A549 (cell line): ENCODE results near the gene DYRK1A. TPM values are rescaled to one million over a fixed set of nuclear protein-coding genes. Genes with fewer than 3 reads are reported as not detected.

Experiments used
- ATAC-seq, 2 experiments: fragments of 200-7000 bp in 1 of 2; fragments of >200 bp in 1 of 2; cut with Nextera tagmentation in 1 of 2; cut with Tn5 transposase in 1 of 2; 3 replicates each; pipeline versions ENCODE4 v1.8.0 to v1.9.1; 2018 to 2020; ENCODE audit warnings: mild to moderate bottlenecking in 1 of 2, moderate library complexity in 1 of 2
- CTCF ChIA-PET: fragments of 300-600 bp; sonication (Branson Sonifier 250); formaldehyde crosslinking; extraction: SDS; loops from one replicate; lab custom pipeline; 2021; ENCODE audit warnings: antibody characterized with exemption, inconsistent platforms; lab: Yijun Ruan, JAX
- POLR2A ChIA-PET: fragments of 350-600 bp; formaldehyde crosslinking; extraction: SDS; loops from one replicate; lab custom pipeline; 2021; ENCODE audit warnings: antibody characterized with exemption, inconsistent platforms; lab: Yijun Ruan, JAX
- DNase-seq, 2 experiments: peaks; one replicate each; pipeline versions ENCODE4 v3.0.0 to v3.0.0-alpha.2; 2011 to 2016; ENCODE audit warnings: low read depth in 1 of 2, low spot score in 1 of 2
- FAIRE-seq: peaks from 2 replicates; lab custom pipeline; 2011; peaks lifted over from hg19 to GRCh38; lab: Jason Lieb, UNC
- H3K27ac ChIP-seq, 2 experiments: fragments of >200 bp; sonication (Bioruptor Twin); formaldehyde crosslinking; 3 replicates each; pipeline ENCODE4 v1.5.1; 2016 to 2017
- H3K4me1 ChIP-seq: fragments of >200 bp; sonication (Bioruptor Twin); formaldehyde crosslinking; 3 replicates; pipeline ENCODE4 v1.6.1; 2016
- H3K4me2 ChIP-seq: fragments of >200 bp; sonication (Bioruptor Twin); formaldehyde crosslinking; 3 replicates; pipeline ENCODE4 v1.6.1; 2016
- H3K4me3 ChIP-seq: fragments of >200 bp; sonication (Bioruptor Twin); formaldehyde crosslinking; 3 replicates; pipeline ENCODE4 v1.5.1; 2016
- H3K9me3 ChIP-seq: fragments of >200 bp; sonication (Bioruptor Twin); formaldehyde crosslinking; 3 replicates; pipeline ENCODE4 v1.6.1; 2016
- CBX2 ChIP-seq: fragments of 200-600 bp; sonication (generic); IDR thresholded peaks from 2 replicates; pipeline ENCODE4 v1.6.1; 2016; ENCODE audit warnings: low read depth, mild to moderate bottlenecking, borderline replicate concordance
- HEYL ChIP-seq: fragments of 250-450 bp; sonication (Bioruptor Pico); IDR thresholded peaks from 2 replicates; pipeline ENCODE4 v1.8.0; 2021; ENCODE audit warnings: mild to moderate bottlenecking, moderate library complexity
- HOXB13 ChIP-seq: fragments of 250-450 bp; sonication (Bioruptor Pico); IDR thresholded peaks from 2 replicates; pipeline ENCODE4 v1.5.0; 2020; ENCODE audit warnings: low read depth, mild to moderate bottlenecking, moderate library complexity
- JUN ChIP-seq, 2 experiments: fragments of >200 bp; sonication (Bioruptor Twin); formaldehyde crosslinking; IDR thresholded peaks; 2 replicates in 1 of 2; 3 replicates in 1 of 2; pipeline ENCODE4 v1.6.1; 2016 to 2017
- JUNB ChIP-seq: fragments of >200 bp; sonication (Bioruptor Twin); formaldehyde crosslinking; IDR thresholded peaks from 2 replicates; pipeline ENCODE4 v1.6.1; 2016
- KDM1A ChIP-seq: fragments of 200-600 bp; sonication (generic); IDR thresholded peaks from 2 replicates; pipeline ENCODE4 v1.6.1; 2016; ENCODE audit warnings: low read depth, mild to moderate bottlenecking
- MAFK ChIP-seq: fragments of 450-650 bp; IDR thresholded peaks from 2 replicates; pipeline ENCODE4 v1.6.1; 2014; ENCODE audit not compliant: partially characterized antibody
- NFE2L2 ChIP-seq: fragments of 150-350 bp; conservative IDR thresholded peaks from 2 replicates; pipeline ENCODE4 v1.6.1; 2014; ENCODE audit warnings: low read length
- NPAS2 ChIP-seq: fragments of 250-450 bp; sonication (Bioruptor Pico); IDR thresholded peaks from 2 replicates; pipeline ENCODE4 v1.8.0; 2022; ENCODE audit warnings: mild to moderate bottlenecking, moderate library complexity, borderline replicate concordance
- RAD21 ChIP-seq, 2 experiments: fragments of >200 bp in 1 of 2; sonication (Bioruptor Twin) in 1 of 2; formaldehyde crosslinking in 1 of 2; IDR thresholded peaks in 1 of 2; conservative IDR thresholded peaks in 1 of 2; 2 replicates in 1 of 2; 3 replicates in 1 of 2; pipeline ENCODE4 v1.6.1; 2012 to 2018; ENCODE audit warnings: inconsistent platforms in 1 of 2
- SMC3 ChIP-seq: fragments of >200 bp; sonication (Bioruptor Twin); formaldehyde crosslinking; IDR thresholded peaks from 3 replicates; pipeline ENCODE4 v1.6.1; 2018; ENCODE audit warnings: inconsistent platforms
- TFCP2L1 ChIP-seq: fragments of 250-450 bp; sonication (Bioruptor Pico); IDR thresholded peaks from 2 replicates; pipeline ENCODE4 v1.5.0; 2021; ENCODE audit warnings: mild to moderate bottlenecking
- WGBS: methylation state at CpG from one replicate; pipeline ENCODE4 v1.1.6; 2017; ENCODE audit errors: missing lambda C conversion rate; 5-methylcytosine and 5-hydroxymethylcytosine counted together
- polyA plus RNA-seq, 4 experiments: library from polyadenylated mRNA; depleted of rRNA in 3 of 4; stranded (reverse); fragments of >200 nt; fragmentation: RNase III in 1 of 4; extraction: RNeasy Plus Mini Kit Qiagen cat#74134 plus additional on column Dnase treatment in 1 of 4; gene quantifications; 2 replicates in 3 of 4; 3 replicates in 1 of 4; pipeline ENCODE4 v1.2.3, GENCODE V29; 2011 to 2017
- TF ChIP-seq, protein P1 (sequence below): IDR thresholded peaks from 2 replicates; pipeline ENCODE4 v1.6.1; 2012
- TF ChIP-seq, protein P2 (sequence below): IDR thresholded peaks from 2 replicates; pipeline ENCODE4 v1.6.1; 2012
- TF ChIP-seq, protein P3 (sequence below): fragments of 250-450 bp; sonication (Bioruptor Pico); IDR thresholded peaks from 2 replicates; pipeline ENCODE4 v1.5.0; 2021; ENCODE audit warnings: mild to moderate bottlenecking, moderate library complexity, borderline replicate concordance
- TF ChIP-seq, protein P4 (sequence below): fragments of 200-600 bp; sonication (generic); IDR thresholded peaks from 2 replicates; pipeline ENCODE4 v1.6.1; 2016; ENCODE audit warnings: antibody characterized with exemption, mild to moderate bottlenecking, moderate library complexity

The DYRK1A gene
- polyA plus RNA-seq, 2 of the 4 experiments (the other 2 are of a cell fraction), result 12.7 to 29.4 TPM

DNA sequence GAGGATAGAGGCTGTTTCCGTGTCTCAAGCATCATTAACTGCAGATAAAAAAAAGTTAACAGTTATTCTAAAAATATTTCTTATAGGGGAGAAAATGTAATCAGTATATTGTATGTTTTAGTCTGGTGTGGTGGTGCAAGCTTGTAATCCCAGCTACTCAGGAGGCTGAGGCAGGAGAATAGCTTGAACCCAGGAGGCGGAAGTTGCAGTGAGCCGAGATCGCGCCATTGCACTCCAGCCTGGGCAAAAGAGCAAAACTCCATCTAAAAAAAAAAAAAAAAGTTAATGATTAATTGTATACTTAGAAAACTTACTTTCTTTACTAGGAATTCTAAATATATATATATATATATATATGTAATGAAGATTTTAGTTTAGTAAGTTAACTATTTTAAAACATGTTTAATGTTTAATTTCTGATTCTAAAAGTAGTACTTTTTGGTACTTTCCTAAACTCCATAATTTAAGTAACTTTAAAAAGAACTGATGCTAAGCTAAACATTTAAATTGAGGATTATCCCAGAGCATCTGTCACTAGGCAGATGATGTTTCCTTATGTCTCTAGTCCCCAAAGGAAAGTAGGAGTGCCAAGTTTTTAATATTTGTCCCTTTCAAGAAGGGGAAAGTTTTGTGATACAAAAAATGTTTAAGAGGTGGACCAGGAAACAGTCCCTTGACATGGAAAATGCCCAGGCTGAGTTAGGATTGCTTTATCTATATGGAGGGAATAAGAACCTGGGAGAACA is 66.3 kb downstream of the DYRK1A start:
- POLR2A ChIA-PET, result no interaction called here
- no peak overlapping the region for H3K4me2 ChIP-seq
- H3K9me3 ChIP-seq, result no peaks in the 10 kb centered on the region
- WGBS, result 95% methylated on average over 5 of the region's 5 CpGs
- ATAC-seq (no peak), DNase-seq (no peak), FAIRE-seq (no peak)
- no peak overlapping the region for H3K4me3 ChIP-seq
- CTCF ChIA-PET, result no interaction called here
- H3K27ac ChIP-seq, result no peak overlapping the region
- TF ChIP-seq HOXB13 (CRISPR knock-in tag) (no peak), JUNB (no peak), CBX2 (no peak), RAD21 (conservative IDR thresholded peaks at IDR 0.05 in 1 of 2, IDR thresholded peaks at IDR 0.05 in 1 of 2) (no peak), NPAS2 (CRISPR knock-in tag) (no peak), MAFK (no peak), NFE2L2 (no peak), SMC3 (no peak), JUN (IDR thresholded peaks at IDR 0.05) (no peak), HEYL (no peak)
- TF ChIP-seq, protein P1, sequence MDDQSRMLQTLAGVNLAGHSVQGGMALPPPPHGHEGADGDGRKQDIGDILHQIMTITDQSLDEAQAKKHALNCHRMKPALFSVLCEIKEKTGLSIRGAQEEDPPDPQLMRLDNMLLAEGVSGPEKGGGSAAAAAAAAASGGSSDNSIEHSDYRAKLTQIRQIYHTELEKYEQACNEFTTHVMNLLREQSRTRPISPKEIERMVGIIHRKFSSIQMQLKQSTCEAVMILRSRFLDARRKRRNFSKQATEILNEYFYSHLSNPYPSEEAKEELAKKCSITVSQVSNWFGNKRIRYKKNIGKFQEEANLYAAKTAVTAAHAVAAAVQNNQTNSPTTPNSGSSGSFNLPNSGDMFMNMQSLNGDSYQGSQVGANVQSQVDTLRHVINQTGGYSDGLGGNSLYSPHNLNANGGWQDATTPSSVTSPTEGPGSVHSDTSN, result no peak
- TF ChIP-seq, protein P2, sequence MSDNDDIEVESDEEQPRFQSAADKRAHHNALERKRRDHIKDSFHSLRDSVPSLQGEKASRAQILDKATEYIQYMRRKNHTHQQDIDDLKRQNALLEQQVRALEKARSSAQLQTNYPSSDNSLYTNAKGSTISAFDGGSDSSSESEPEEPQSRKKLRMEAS, result no peak
- TF ChIP-seq, protein P3, sequence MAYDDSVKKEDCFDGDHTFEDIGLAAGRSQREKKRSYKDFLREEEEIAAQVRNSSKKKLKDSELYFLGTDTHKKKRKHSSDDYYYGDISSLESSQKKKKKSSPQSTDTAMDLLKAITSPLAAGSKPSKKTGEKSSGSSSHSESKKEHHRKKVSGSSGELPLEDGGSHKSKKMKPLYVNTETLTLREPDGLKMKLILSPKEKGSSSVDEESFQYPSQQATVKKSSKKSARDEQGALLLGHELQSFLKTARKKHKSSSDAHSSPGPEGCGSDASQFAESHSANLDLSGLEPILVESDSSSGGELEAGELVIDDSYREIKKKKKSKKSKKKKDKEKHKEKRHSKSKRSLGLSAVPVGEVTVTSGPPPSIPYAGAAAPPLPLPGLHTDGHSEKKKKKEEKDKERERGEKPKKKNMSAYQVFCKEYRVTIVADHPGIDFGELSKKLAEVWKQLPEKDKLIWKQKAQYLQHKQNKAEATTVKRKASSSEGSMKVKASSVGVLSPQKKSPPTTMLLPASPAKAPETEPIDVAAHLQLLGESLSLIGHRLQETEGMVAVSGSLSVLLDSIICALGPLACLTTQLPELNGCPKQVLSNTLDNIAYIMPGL (CRISPR knock-in tag), result no peak
- H3K4me1 ChIP-seq, result peaks cover 6% of the 10 kb centered on the region; the same call in 1 of the 3 replicates

DNA sequence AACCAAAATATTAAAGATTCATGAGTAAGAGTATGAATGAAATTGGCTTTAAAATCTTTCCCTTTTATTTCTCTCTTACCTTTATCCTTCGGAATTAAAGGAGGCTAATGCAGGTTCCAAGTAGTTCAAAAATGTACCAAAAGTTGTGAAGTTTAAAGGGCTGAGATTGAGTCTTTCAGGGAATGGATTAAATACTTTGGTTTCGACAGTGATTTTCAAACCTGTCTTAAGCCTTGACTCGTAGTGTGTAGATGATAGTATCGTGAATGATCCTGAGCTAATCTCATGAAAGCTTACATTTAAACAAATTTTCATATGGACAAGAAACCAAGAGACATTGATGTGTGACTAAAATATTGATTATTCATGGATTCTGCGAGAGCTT is 66.9 kb downstream of the DYRK1A start:
- Histone ChIP-seq H3K9me3 (no peaks in the 10 kb centered on the region), H3K27ac (no peak overlapping the region), H3K4me3 (no peak overlapping the region), H3K4me1 (peaks cover 6% of the 10 kb centered on the region; the same call in 1 of the 3 replicates), H3K4me2 (no peak overlapping the region)
- CTCF ChIA-PET, result no interaction called here
- 91% methylated on average over 5 of the region's 5 CpGs for WGBS
- POLR2A ChIA-PET, result no interaction called here
- DNase-seq, result no peak
- no peak for TF ChIP-seq KDM1A
- no peak for TF ChIP-seq TFCP2L1 (CRISPR knock-in tag)
- TF ChIP-seq, protein P4, sequence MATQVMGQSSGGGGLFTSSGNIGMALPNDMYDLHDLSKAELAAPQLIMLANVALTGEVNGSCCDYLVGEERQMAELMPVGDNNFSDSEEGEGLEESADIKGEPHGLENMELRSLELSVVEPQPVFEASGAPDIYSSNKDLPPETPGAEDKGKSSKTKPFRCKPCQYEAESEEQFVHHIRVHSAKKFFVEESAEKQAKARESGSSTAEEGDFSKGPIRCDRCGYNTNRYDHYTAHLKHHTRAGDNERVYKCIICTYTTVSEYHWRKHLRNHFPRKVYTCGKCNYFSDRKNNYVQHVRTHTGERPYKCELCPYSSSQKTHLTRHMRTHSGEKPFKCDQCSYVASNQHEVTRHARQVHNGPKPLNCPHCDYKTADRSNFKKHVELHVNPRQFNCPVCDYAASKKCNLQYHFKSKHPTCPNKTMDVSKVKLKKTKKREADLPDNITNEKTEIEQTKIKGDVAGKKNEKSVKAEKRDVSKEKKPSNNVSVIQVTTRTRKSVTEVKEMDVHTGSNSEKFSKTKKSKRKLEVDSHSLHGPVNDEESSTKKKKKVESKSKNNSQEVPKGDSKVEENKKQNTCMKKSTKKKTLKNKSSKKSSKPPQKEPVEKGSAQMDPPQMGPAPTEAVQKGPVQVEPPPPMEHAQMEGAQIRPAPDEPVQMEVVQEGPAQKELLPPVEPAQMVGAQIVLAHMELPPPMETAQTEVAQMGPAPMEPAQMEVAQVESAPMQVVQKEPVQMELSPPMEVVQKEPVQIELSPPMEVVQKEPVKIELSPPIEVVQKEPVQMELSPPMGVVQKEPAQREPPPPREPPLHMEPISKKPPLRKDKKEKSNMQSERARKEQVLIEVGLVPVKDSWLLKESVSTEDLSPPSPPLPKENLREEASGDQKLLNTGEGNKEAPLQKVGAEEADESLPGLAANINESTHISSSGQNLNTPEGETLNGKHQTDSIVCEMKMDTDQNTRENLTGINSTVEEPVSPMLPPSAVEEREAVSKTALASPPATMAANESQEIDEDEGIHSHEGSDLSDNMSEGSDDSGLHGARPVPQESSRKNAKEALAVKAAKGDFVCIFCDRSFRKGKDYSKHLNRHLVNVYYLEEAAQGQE, result no peak
- no peak for ATAC-seq
- FAIRE-seq, result no peak
